Ovary (tissue), 3 donors: ENCODE measurements around the gene MAPK8IP3.

Experiments
- EP300 ChIP-seq: sonication (generic); formaldehyde crosslinking; IDR thresholded peaks from one replicate; pipeline ENCODE4 v1.6.1; 2017; ENCODE audit warnings: antibody characterized with exemption
- POLR2A ChIP-seq: fragments of 450-650 bp; IDR thresholded peaks from one replicate; pipeline ENCODE4 v1.6.1; 2017; ENCODE audit warnings: antibody characterized with exemption, mild to moderate bottlenecking, moderate library complexity
- TF ChIP-seq, protein P1 (sequence below), 3 donors: fragments of 450-650 bp in 2 of 3; fragments of 200-600 bp in 1 of 3; IDR thresholded peaks; one replicate each; pipeline versions ENCODE4 v1.5.1 to v1.8.0; 2016 to 2022; ENCODE audit warnings: antibody characterized with exemption in 3 of 3, mild to moderate bottlenecking in 1 of 3
- donor health status: DM: no; HTN: no; CAD: no.

DNA sequence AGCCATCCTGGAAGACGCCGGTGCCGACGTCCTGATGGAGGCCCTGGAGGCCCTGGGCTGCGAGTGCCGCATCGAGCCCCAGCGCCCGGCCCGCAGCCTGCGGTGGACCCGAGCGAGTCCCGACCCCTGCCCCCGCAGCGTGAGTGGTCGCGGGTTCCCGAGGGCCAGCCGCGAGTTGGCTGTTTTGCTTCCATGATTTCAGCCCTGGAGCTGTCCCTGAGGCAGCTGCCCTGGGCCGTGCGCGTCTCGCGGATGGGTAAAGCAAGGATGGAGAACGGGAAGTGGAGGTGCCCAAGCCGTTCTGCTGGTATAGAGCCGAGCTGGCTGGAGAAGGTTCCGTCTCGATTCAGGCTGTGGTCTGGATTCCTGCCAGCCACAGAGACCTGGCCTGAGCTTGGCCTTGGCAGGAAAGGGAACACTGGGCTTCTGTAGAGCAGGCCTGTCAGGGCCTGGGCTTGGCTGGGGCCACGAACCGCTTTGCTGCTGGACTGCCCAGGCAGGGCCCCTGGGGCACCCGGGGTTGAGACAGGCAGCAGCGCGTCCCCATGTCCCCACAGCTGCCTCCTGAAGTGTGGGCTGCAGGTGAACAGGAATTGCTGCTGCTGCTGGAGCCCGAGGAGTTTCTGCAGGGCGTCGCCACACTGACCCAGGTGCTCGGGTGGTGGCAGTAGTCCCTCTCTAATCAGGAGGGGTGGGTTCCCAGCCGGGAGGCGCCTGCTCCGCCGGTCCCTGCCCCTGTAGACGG lies 67.9 kb downstream of the MAPK8IP3 start:
- no peak for TF ChIP-seq POLR2A
- TF ChIP-seq, protein P1, sequence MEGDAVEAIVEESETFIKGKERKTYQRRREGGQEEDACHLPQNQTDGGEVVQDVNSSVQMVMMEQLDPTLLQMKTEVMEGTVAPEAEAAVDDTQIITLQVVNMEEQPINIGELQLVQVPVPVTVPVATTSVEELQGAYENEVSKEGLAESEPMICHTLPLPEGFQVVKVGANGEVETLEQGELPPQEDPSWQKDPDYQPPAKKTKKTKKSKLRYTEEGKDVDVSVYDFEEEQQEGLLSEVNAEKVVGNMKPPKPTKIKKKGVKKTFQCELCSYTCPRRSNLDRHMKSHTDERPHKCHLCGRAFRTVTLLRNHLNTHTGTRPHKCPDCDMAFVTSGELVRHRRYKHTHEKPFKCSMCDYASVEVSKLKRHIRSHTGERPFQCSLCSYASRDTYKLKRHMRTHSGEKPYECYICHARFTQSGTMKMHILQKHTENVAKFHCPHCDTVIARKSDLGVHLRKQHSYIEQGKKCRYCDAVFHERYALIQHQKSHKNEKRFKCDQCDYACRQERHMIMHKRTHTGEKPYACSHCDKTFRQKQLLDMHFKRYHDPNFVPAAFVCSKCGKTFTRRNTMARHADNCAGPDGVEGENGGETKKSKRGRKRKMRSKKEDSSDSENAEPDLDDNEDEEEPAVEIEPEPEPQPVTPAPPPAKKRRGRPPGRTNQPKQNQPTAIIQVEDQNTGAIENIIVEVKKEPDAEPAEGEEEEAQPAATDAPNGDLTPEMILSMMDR (IDR thresholded peaks at IDR 0.05) = no peak
- TF ChIP-seq EP300 = no peak
